ENCODE results near the gene PLCB4. TPM values are rescaled to one million over a fixed set of nuclear protein-coding genes. Genes with fewer than 3 reads are reported as not detected.

The PLCB4 gene
- total and polyA plus RNA-seq, 2 experiments from 2014 or later, result 6.5 to 16.1 TPM

DNA sequence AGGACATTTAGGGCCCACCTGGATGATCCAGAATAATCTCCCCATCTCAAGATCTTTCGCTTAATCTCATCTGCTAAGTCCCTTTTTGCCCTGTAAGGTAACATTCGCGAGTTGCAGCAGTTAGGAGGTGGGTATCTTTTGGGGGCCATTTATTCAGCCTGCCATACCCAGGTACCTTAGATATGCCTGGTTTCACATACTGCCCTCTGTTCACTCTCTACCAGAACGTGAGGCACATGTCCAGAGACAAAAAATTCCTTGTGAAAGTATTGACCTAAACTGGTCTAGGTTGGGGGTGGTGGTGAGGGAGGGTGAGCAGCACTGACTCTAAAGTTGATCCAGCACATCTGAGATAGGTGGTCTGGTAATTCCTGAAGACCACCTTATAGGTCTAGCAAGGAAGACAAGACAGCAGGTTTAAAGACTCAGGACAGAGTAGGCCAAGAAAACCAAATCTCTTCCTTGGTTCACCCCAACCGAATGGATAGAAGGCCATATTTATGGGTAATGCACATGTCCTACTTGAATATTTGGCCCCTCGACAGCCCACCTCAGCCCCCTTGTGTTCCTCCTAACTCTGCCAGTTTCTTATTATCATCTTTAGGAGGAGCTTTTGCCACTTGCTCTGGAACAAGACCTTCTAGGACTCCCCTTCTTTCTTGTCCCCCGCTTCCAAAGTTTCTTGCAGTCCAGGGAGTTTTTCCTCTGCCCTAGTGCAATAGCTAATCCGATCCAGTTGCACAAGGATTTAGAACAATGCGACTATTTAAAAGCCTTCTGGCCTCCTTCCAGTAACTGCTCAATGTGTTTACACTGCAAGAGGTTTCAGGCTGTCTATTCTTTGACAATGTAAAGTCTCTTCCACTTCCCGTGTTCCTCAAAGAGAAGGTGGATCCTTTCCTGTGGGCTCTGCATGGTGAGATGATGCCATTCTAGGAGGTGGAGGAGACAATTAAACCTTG, 232.5 kb downstream of the PLCB4 start:
- DNase-seq (ENCODE audit: low spot score) (no peak), ATAC-seq (no peak)
- H3K4me2 ChIP-seq, result no peak overlapping the region
- no peaks in the 10 kb centered on the region for H3K4me1 ChIP-seq (ENCODE audit: insufficient read depth)
- TF ChIP-seq ZNF114 (CRISPR knock-in tag; IDR thresholded peaks at IDR 0.05), result no peak
- TF ChIP-seq EZH2 (IDR thresholded peaks at IDR 0.05; ENCODE audit: low read depth, unreplicated experiment), result no peak
- TF ChIP-seq POLR2AphosphoS5 (IDR thresholded peaks at IDR 0.05; ENCODE audit: low read depth), result no peak
- no peak for TF ChIP-seq EZH2phosphoT487 (IDR thresholded peaks at IDR 0.05; ENCODE audit: unreplicated experiment)
- TF ChIP-seq ZNF331 (CRISPR knock-in tag; IDR thresholded peaks at IDR 0.05; ENCODE audit: low read depth), result no peak
- Mint-ChIP-seq H3K27me3 (ENCODE audit: insufficient read depth, low read depth, poor library complexity) (peaks cover 2% of the 10 kb centered on the region), H3K9me3 (no peaks in the 10 kb centered on the region), H3K27ac (no peak overlapping the region), H3K4me3 (no peak overlapping the region), H3K36me3 (ENCODE audit: low read depth) (no peaks in the 10 kb centered on the region), H3K4me1 (no peaks in the 10 kb centered on the region)
- H3K4me3 ChIP-seq, result no peak overlapping the region
- H4K20me1 ChIP-seq (replicated peaks; ENCODE audit: insufficient read depth), result no peaks in the 10 kb centered on the region
- no peaks in the 10 kb centered on the region for H3K79me2 ChIP-seq (replicated peaks; ENCODE audit: insufficient read depth)
- H3K27me3 ChIP-seq (ENCODE audit: insufficient read depth), result no peaks in the 10 kb centered on the region
- H3K36me3 ChIP-seq (ENCODE audit: insufficient read depth), result no peaks in the 10 kb centered on the region
- H3F3A ChIP-seq (replicated peaks; ENCODE audit: low read depth), result no peaks in the 10 kb centered on the region
- no peak overlapping the region for H3K27ac ChIP-seq (ENCODE audit: low read depth)
- H2AFZ ChIP-seq, result no peak overlapping the region
- H3K9me2 ChIP-seq (ENCODE audit: insufficient read depth), result peaks cover 5% of the 10 kb centered on the region; the same call in 1 of the 2 replicates

- no peak overlapping the region for H3K4me3 ChIP-seq
- no peak overlapping the region for H3K27ac ChIP-seq (ENCODE audit: low read depth)
- H3K9me2 ChIP-seq (ENCODE audit: insufficient read depth), result peaks cover 10% of the 10 kb centered on the region
- no peaks in the 10 kb centered on the region for H3F3A ChIP-seq (replicated peaks; ENCODE audit: low read depth)
- no peaks in the 10 kb centered on the region for H4K20me1 ChIP-seq (replicated peaks; ENCODE audit: insufficient read depth)
- no peak for ATAC-seq
- H3K4me2 ChIP-seq, result no peak overlapping the region
- no peaks in the 10 kb centered on the region for H3K36me3 ChIP-seq (ENCODE audit: insufficient read depth)
- no peak overlapping the region for H2AFZ ChIP-seq
- Mint-ChIP-seq H3K4me3 (no peak overlapping the region), H3K27me3 (ENCODE audit: insufficient read depth, low read depth, poor library complexity) (peaks cover 2% of the 10 kb centered on the region), H3K27ac (no peak overlapping the region), H3K4me1 (no peaks in the 10 kb centered on the region; the same call in 2 of the 3 replicates), H3K9me3 (no peaks in the 10 kb centered on the region), H3K36me3 (ENCODE audit: low read depth) (no peaks in the 10 kb centered on the region)
- H3K79me2 ChIP-seq (replicated peaks; ENCODE audit: insufficient read depth), result no peaks in the 10 kb centered on the region
- no peak for DNase-seq (ENCODE audit: low spot score)
- H3K4me1 ChIP-seq (ENCODE audit: insufficient read depth), result no peaks in the 10 kb centered on the region
- H3K27me3 ChIP-seq (ENCODE audit: insufficient read depth), result no peaks in the 10 kb centered on the region
- TF ChIP-seq ZNF114 (CRISPR knock-in tag; IDR thresholded peaks at IDR 0.05), result no peak
- TF ChIP-seq ZNF331 (CRISPR knock-in tag; IDR thresholded peaks at IDR 0.05; ENCODE audit: low read depth), result no peak
- TF ChIP-seq EZH2 (IDR thresholded peaks at IDR 0.05; ENCODE audit: low read depth, unreplicated experiment), result no peak
- no peak for TF ChIP-seq CREB1 (CRISPR knock-in tag; IDR thresholded peaks at IDR 0.05; ENCODE audit: low read depth)
- TF ChIP-seq, protein P1, sequence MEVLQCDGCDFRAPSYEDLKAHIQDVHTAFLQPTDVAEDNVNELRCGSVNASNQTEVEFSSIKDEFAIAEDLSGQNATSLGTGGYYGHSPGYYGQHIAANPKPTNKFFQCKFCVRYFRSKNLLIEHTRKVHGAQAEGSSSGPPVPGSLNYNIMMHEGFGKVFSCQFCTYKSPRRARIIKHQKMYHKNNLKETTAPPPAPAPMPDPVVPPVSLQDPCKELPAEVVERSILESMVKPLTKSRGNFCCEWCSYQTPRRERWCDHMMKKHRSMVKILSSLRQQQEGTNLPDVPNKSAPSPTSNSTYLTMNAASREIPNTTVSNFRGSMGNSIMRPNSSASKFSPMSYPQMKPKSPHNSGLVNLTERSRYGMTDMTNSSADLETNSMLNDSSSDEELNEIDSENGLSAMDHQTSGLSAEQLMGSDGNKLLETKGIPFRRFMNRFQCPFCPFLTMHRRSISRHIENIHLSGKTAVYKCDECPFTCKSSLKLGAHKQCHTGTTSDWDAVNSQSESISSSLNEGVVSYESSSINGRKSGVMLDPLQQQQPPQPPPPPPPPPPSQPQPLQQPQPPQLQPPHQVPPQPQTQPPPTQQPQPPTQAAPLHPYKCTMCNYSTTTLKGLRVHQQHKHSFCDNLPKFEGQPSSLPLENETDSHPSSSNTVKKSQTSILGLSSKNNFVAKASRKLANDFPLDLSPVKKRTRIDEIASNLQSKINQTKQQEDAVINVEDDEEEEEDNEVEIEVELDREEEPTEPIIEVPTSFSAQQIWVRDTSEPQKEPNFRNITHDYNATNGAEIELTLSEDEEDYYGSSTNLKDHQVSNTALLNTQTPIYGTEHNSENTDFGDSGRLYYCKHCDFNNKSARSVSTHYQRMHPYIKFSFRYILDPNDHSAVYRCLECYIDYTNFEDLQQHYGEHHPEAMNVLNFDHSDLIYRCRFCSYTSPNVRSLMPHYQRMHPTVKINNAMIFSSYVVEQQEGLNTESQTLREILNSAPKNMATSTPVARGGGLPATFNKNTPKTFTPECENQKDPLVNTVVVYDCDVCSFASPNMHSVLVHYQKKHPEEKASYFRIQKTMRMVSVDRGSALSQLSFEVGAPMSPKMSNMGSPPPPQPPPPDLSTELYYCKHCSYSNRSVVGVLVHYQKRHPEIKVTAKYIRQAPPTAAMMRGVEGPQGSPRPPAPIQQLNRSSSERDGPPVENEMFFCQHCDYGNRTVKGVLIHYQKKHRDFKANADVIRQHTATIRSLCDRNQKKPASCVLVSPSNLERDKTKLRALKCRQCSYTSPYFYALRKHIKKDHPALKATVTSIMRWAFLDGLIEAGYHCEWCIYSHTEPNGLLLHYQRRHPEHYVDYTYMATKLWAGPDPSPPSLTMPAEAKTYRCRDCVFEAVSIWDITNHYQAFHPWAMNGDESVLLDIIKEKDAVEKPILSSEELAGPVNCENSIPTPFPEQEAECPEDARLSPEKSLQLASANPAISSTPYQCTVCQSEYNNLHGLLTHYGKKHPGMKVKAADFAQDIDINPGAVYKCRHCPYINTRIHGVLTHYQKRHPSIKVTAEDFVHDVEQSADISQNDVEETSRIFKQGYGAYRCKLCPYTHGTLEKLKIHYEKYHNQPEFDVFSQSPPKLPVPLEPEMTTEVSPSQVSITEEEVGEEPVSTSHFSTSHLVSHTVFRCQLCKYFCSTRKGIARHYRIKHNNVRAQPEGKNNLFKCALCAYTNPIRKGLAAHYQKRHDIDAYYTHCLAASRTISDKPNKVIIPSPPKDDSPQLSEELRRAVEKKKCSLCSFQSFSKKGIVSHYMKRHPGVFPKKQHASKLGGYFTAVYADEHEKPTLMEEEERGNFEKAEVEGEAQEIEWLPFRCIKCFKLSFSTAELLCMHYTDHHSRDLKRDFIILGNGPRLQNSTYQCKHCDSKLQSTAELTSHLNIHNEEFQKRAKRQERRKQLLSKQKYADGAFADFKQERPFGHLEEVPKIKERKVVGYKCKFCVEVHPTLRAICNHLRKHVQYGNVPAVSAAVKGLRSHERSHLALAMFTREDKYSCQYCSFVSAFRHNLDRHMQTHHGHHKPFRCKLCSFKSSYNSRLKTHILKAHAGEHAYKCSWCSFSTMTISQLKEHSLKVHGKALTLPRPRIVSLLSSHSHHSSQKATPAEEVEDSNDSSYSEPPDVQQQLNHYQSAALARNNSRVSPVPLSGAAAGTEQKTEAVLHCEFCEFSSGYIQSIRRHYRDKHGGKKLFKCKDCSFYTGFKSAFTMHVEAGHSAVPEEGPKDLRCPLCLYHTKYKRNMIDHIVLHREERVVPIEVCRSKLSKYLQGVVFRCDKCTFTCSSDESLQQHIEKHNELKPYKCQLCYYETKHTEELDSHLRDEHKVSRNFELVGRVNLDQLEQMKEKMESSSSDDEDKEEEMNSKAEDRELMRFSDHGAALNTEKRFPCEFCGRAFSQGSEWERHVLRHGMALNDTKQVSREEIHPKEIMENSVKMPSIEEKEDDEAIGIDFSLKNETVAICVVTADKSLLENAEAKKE (CRISPR knock-in tag; IDR thresholded peaks at IDR 0.05), result no peak
- TF ChIP-seq CTCF (conservative IDR thresholded peaks at IDR 0.05; ENCODE audit: low read depth in 2 of 2), result no peak
- no peak for TF ChIP-seq STAT1 (IDR thresholded peaks at IDR 0.05; ENCODE audit: unreplicated experiment)
- no peak for TF ChIP-seq NANOG (IDR thresholded peaks at IDR 0.05; ENCODE audit: borderline replicate concordance)
- no peak for TF ChIP-seq ETS1 (IDR thresholded peaks at IDR 0.05)
- no peak for TF ChIP-seq JUNB (IDR thresholded peaks at IDR 0.05; ENCODE audit: unreplicated experiment)
Measured at GRCh38 chr20:9302091-9302462, 233.2 kb downstream of the PLCB4 start.

Measured in GM23338 (cell line).